ENCODE results near the gene MAPK8. TPM values are rescaled to one million over a fixed set of nuclear protein-coding genes. Genes with fewer than 3 reads are reported as not detected.

Gene MAPK8
- total and polyA plus RNA-seq, 7 donors: 17.4 to 74.5 (median 46.7) TPM

- H3K4me3 ChIP-seq: no peak overlapping the region
- no peak for DNase-seq
- intact Hi-C loops (cut with DNase I): loop anchor here (10.0 kb wide), 1 partner anchor 135 kb away; no protein-coding TSS in a partner anchor
- H3K27me3 ChIP-seq: no peaks in the 10 kb centered on the region
- no peaks in the 10 kb centered on the region for H3K36me3 ChIP-seq
- no peak overlapping the region for H3K27ac ChIP-seq
- TF ChIP-seq EP300 (IDR thresholded peaks at IDR 0.05): no peak
- no peak for TF ChIP-seq POLR2A (IDR thresholded peaks at IDR 0.05)
- no peak for TF ChIP-seq POLR2AphosphoS5 (IDR thresholded peaks at IDR 0.05)
- TF ChIP-seq, protein P1, sequence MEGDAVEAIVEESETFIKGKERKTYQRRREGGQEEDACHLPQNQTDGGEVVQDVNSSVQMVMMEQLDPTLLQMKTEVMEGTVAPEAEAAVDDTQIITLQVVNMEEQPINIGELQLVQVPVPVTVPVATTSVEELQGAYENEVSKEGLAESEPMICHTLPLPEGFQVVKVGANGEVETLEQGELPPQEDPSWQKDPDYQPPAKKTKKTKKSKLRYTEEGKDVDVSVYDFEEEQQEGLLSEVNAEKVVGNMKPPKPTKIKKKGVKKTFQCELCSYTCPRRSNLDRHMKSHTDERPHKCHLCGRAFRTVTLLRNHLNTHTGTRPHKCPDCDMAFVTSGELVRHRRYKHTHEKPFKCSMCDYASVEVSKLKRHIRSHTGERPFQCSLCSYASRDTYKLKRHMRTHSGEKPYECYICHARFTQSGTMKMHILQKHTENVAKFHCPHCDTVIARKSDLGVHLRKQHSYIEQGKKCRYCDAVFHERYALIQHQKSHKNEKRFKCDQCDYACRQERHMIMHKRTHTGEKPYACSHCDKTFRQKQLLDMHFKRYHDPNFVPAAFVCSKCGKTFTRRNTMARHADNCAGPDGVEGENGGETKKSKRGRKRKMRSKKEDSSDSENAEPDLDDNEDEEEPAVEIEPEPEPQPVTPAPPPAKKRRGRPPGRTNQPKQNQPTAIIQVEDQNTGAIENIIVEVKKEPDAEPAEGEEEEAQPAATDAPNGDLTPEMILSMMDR (IDR thresholded peaks at IDR 0.05): no peak
- H3K9me3 ChIP-seq: no peaks in the 10 kb centered on the region
- peaks cover 0 to 10% (median 4%) of the 10 kb centered on the region in 4 donors for H3K4me1 ChIP-seq
Measured at GRCh38 chr10:48369501-48369900, 63.0 kb downstream of the MAPK8 start.

- H3K4me1 ChIP-seq: no peaks in the 10 kb centered on the region
- no peak for DNase-seq
- H3K27ac ChIP-seq: no peak overlapping the region
- no peaks in the 10 kb centered on the region for H3K36me3 ChIP-seq
- peaks cover 0 to 3% (median 0%) of the 10 kb centered on the region in 4 donors for H3K9me3 ChIP-seq
- H3K27me3 ChIP-seq: no peaks in the 10 kb centered on the region
- WGBS, 2 donors: 27 to 81% methylated on average over 2 of the region's 2 CpGs
- TF ChIP-seq, protein P1 (IDR thresholded peaks at IDR 0.05): no peak
- TF ChIP-seq EP300 (IDR thresholded peaks at IDR 0.05) (no peak), POLR2A (IDR thresholded peaks at IDR 0.05) (no peak), POLR2AphosphoS5 (IDR thresholded peaks at IDR 0.05) (no peak)
- no peak overlapping the region for H3K4me3 ChIP-seq
- intact Hi-C loops (cut with DNase I): no loop called here
Measured at GRCh38 chr10:48377751-48378530, 71.5 kb downstream of the MAPK8 start.

DNA sequence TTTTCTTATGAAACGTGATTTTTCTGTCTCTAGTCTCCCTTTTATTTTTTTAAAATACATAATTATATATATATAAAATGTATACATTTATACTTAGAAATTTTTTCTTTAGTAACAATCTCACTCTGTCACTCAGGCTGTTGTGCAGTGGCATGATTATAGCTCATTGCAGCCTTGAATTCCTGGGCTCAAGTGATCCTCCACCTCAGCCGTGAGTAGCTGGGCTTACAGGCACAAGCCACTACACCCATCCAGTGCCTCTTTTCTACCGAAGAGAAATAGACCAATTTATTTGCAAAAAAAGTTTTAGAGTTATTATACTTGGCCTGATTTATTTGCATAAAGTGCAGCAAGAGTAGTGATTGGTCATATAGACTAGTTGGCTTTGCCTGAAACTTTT is 72.2 kb downstream of the MAPK8 start:
- intact Hi-C loops (cut with DNase I): no loop called here
- no peak for DNase-seq
- TF ChIP-seq EP300 (IDR thresholded peaks at IDR 0.05) (no peak), POLR2A (IDR thresholded peaks at IDR 0.05) (no peak), POLR2AphosphoS5 (IDR thresholded peaks at IDR 0.05) (no peak)
- TF ChIP-seq, protein P1 (IDR thresholded peaks at IDR 0.05): no peak
- H3K36me3 ChIP-seq: no peaks in the 10 kb centered on the region
- no peaks in the 10 kb centered on the region for H3K27me3 ChIP-seq
- peaks cover 0 to 3% (median 0%) of the 10 kb centered on the region in 4 donors for H3K9me3 ChIP-seq
- H3K4me3 ChIP-seq: no peak overlapping the region
- H3K27ac ChIP-seq: no peak overlapping the region
- no peaks in the 10 kb centered on the region for H3K4me1 ChIP-seq
- WGBS, 2 donors: 92 to 94% methylated on average over 3 of the region's 3 CpGs

DNA sequence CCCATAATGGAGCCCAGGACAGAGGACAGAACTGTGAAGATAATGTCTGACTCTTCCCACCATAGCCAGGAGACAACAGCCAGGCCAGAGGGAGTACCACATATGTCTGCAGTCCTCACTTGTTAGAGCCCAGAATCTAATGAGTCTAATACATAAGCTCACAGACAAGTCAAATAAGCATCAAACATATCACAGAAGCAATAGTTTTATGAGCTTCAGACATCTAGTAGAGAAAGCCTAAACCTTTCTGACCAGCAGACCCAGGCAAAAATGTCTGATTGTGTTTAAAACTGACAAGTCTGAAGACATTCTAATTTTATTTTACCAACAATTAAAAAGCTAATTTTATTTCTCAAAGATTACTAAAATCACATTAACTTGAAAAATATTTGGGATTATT is 75.5 kb downstream of the MAPK8 start:
- Histone ChIP-seq H3K27me3 (no peaks in the 10 kb centered on the region), H3K27ac (no peak overlapping the region), H3K4me3 (no peak overlapping the region), H3K36me3 (no peaks in the 10 kb centered on the region), H3K9me3 (peaks cover 0 to 3% (median 0%) of the 10 kb centered on the region in 4 donors), H3K4me1 (peaks cover 0 to 21% (median 9%) of the 10 kb centered on the region in 4 donors)
- no peak for DNase-seq
- intact Hi-C loops (cut with DNase I): no loop called here
- TF ChIP-seq EP300 (IDR thresholded peaks at IDR 0.05) (no peak), POLR2AphosphoS5 (IDR thresholded peaks at IDR 0.05) (no peak), POLR2A (IDR thresholded peaks at IDR 0.05) (no peak)
- TF ChIP-seq, protein P1 (IDR thresholded peaks at IDR 0.05): no peak
